ENCODE results near the gene JAZF1.

The JAZF1 gene

DNA sequence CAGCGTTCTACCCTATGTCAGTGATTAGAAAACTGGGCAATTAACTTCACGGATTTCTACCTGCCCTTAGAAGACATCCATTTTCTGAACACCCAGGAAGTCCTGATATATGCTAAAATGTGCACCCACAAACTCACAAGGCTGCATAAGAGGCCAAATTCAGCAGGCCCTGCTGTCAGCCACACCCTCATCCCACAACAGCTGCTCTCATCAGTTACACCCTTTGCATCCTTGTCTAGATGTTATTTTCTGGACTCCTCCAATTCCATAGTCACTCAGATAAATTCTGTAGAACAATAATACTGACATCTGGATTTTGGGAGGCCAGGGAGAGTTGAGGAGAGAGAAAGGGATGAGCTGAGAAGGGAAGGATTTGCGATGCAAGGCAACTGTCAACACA, 231.7 kb downstream of the JAZF1 start:
- Histone ChIP-seq H3K9me3 (replicated peaks in 1 of 2; ENCODE audit: control insufficient read depth in 2 of 2, insufficient read depth in 1 of 2, low read depth in 1 of 2, low read length in 2 of 2) (no peaks in the 10 kb centered on the region), H3K14ac (ENCODE audit: low read length) (no peak overlapping the region), H3K27ac (replicated peaks; ENCODE audit: low read length) (no peak overlapping the region), H3K4me3 (ENCODE audit: low read length in 2 of 2) (no peak overlapping the region), H3K36me3 (replicated peaks in 1 of 2; ENCODE audit: control insufficient read depth in 2 of 2, insufficient read depth in 2 of 2, low read length in 2 of 2) (no peaks in the 10 kb centered on the region), H3K27me3 (ENCODE audit: control insufficient read depth in 3 of 3, insufficient read depth in 3 of 3, low read depth in 1 of 3, low read length in 3 of 3) (peaks cover 0 to 45% (median 0%) of the 10 kb centered on the region in 3 experiments), H3K4me2 (ENCODE audit: insufficient read depth, low read length, poor library complexity, severe bottlenecking) (no peak overlapping the region), H2BK120ac (ENCODE audit: low read depth, low read length) (no peak overlapping the region), H2BK5ac (ENCODE audit: low read length) (no peak overlapping the region), H3K18ac (ENCODE audit: low read length) (no peak overlapping the region), H4K8ac (ENCODE audit: low read depth, low read length) (no peak overlapping the region), H3K23ac (ENCODE audit: low read depth, low read length, poor library complexity) (no peak overlapping the region), H3K4ac (ENCODE audit: low read length) (no peak overlapping the region), H3K9ac (ENCODE audit: low read depth, low read length, poor library complexity) (no peak overlapping the region), H2BK12ac (ENCODE audit: low read length) (no peak overlapping the region), H3K4me1 (ENCODE audit: control insufficient read depth in 2 of 2, insufficient read depth in 1 of 2, low read depth in 1 of 2, low read length in 2 of 2) (no peaks in the 10 kb centered on the region), H2BK15ac (ENCODE audit: low read length) (no peak overlapping the region), H2AK5ac (ENCODE audit: low read depth, low read length) (no peak overlapping the region), H3K79me1 (ENCODE audit: low read depth, low read length) (no peaks in the 10 kb centered on the region), H2AFZ (ENCODE audit: low read length) (no peak overlapping the region), H4K91ac (ENCODE audit: low read depth, low read length, poor library complexity) (no peak overlapping the region)
- no CpG with 5 or more reads among the region's 3 CpGs for WGBS, 2 donors (ENCODE audit: extremely low coverage in 2 of 2, insufficient read length in 2 of 2, insufficient replicate concordance in 1 of 2)
- no peak for DNase-seq (ENCODE audit: low spot score)

DNA sequence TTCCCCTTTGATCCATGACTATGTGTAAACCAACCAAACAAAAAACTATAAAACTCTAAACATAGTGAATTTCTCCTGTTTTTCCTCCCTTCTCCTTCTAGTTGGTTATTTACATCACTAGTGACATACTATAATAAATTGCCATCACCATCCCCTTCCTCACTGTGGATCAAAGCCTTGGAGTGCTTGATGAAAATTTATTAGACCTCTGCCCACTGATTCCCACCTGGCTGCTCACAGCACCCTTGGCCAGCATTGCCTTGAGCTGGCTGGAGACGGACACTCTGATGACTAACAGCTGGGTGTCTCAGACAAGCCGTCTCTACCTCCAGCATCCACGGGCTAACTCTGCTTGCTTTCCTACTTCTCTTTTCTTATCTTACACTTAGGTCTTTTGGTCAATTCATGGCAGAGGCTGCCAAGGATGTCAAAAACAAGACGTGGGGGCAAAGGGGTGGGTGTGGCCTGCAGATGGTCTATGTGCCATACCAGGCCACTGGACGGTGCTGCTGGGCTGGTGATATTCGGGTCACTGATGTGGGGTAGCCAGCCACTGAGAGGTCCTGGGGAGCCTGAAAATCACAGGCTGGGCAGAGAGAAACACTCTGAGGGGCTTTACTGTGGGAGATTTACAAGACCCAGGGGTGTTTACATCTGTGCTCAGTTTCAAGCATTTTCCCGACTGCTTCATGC, 232.9 kb downstream of the JAZF1 start:
- Histone ChIP-seq H3K14ac (ENCODE audit: low read length) (no peak overlapping the region), H3K27me3 (ENCODE audit: control insufficient read depth in 3 of 3, insufficient read depth in 3 of 3, low read depth in 1 of 3, low read length in 3 of 3) (peaks cover 0 to 45% (median 0%) of the 10 kb centered on the region in 3 experiments), H2BK15ac (ENCODE audit: low read length) (no peak overlapping the region), H2BK5ac (ENCODE audit: low read length) (no peak overlapping the region), H2BK12ac (ENCODE audit: low read length) (no peak overlapping the region), H3K4ac (ENCODE audit: low read length) (no peak overlapping the region), H2AFZ (ENCODE audit: low read length) (no peak overlapping the region), H3K79me1 (ENCODE audit: low read depth, low read length) (no peaks in the 10 kb centered on the region), H3K4me1 (ENCODE audit: control insufficient read depth in 2 of 2, insufficient read depth in 1 of 2, low read depth in 1 of 2, low read length in 2 of 2) (peaks cover 0 to 1% of the 10 kb centered on the region in 2 donors), H4K8ac (ENCODE audit: low read depth, low read length) (no peak overlapping the region), H3K4me2 (ENCODE audit: insufficient read depth, low read length, poor library complexity, severe bottlenecking) (no peak overlapping the region), H3K18ac (ENCODE audit: low read length) (peak overlapping the region; percentile 50), H3K27ac (replicated peaks; ENCODE audit: low read length) (no peak overlapping the region), H3K23ac (ENCODE audit: low read depth, low read length, poor library complexity) (no peak overlapping the region), H2AK5ac (ENCODE audit: low read depth, low read length) (no peak overlapping the region), H3K36me3 (replicated peaks in 1 of 2; ENCODE audit: control insufficient read depth in 2 of 2, insufficient read depth in 2 of 2, low read length in 2 of 2) (no peaks in the 10 kb centered on the region), H3K9ac (ENCODE audit: low read depth, low read length, poor library complexity) (no peak overlapping the region), H3K4me3 (ENCODE audit: low read length in 2 of 2) (no peak overlapping the region), H2BK120ac (ENCODE audit: low read depth, low read length) (no peak overlapping the region), H4K91ac (ENCODE audit: low read depth, low read length, poor library complexity) (no peak overlapping the region), H3K9me3 (replicated peaks in 1 of 2; ENCODE audit: control insufficient read depth in 2 of 2, insufficient read depth in 1 of 2, low read depth in 1 of 2, low read length in 2 of 2) (no peaks in the 10 kb centered on the region)
- WGBS, 2 donors (ENCODE audit: extremely low coverage in 2 of 2, insufficient read length in 2 of 2, insufficient replicate concordance in 1 of 2) = no CpG with 5 or more reads among the region's 7 CpGs
- DNase-seq (ENCODE audit: low spot score) = no peak

DNA sequence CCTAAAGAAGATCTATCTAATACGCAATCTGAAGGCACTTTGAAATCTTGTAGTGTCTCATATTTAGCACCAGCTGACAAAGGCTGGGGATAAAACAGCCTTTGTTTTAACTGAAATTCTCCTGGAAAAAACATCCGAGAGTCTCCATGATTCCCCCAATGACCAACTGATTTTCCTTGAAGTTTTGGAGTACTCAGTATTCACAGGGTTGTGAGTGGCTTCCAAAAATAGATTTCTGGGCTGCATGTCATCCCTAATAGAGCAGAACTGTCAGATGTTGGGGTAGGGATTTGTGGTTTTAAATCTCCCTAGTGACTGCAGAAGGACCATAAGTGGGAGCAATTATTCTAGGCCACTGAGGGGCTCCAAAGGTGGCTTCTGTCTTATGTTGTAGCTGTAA, 234.2 kb downstream of the JAZF1 start:
- Histone ChIP-seq H3K4me2 (ENCODE audit: insufficient read depth, low read length, poor library complexity, severe bottlenecking) (no peak overlapping the region), H2BK5ac (ENCODE audit: low read length) (no peak overlapping the region), H3K18ac (ENCODE audit: low read length) (no peak overlapping the region), H3K4me3 (ENCODE audit: low read length in 2 of 2) (no peak overlapping the region), H3K27ac (replicated peaks; ENCODE audit: low read length) (no peak overlapping the region), H3K9me3 (replicated peaks in 1 of 2; ENCODE audit: control insufficient read depth in 2 of 2, insufficient read depth in 1 of 2, low read depth in 1 of 2, low read length in 2 of 2) (no peaks in the 10 kb centered on the region), H2BK15ac (ENCODE audit: low read length) (no peak overlapping the region), H3K27me3 (ENCODE audit: control insufficient read depth in 3 of 3, insufficient read depth in 3 of 3, low read depth in 1 of 3, low read length in 3 of 3) (peaks cover 0 to 41% (median 0%) of the 10 kb centered on the region in 3 experiments), H3K9ac (ENCODE audit: low read depth, low read length, poor library complexity) (no peak overlapping the region), H2AFZ (ENCODE audit: low read length) (no peak overlapping the region), H2BK120ac (ENCODE audit: low read depth, low read length) (no peak overlapping the region), H4K91ac (ENCODE audit: low read depth, low read length, poor library complexity) (no peak overlapping the region), H3K36me3 (replicated peaks in 1 of 2; ENCODE audit: control insufficient read depth in 2 of 2, insufficient read depth in 2 of 2, low read length in 2 of 2) (no peaks in the 10 kb centered on the region), H2BK12ac (ENCODE audit: low read length) (no peak overlapping the region), H4K8ac (ENCODE audit: low read depth, low read length) (no peak overlapping the region), H3K23ac (ENCODE audit: low read depth, low read length, poor library complexity) (no peak overlapping the region), H3K79me1 (ENCODE audit: low read depth, low read length) (no peaks in the 10 kb centered on the region), H3K4me1 (ENCODE audit: control insufficient read depth in 2 of 2, insufficient read depth in 1 of 2, low read depth in 1 of 2, low read length in 2 of 2) (peaks cover 0 to 1% of the 10 kb centered on the region in 2 donors), H3K14ac (ENCODE audit: low read length) (no peak overlapping the region), H2AK5ac (ENCODE audit: low read depth, low read length) (no peak overlapping the region), H3K4ac (ENCODE audit: low read length) (no peak overlapping the region)
- WGBS, 2 donors (ENCODE audit: extremely low coverage in 2 of 2, insufficient read length in 2 of 2, insufficient replicate concordance in 1 of 2) = no CpG with 5 or more reads among the region's 2 CpGs
- no peak for DNase-seq (ENCODE audit: low spot score)

DNA sequence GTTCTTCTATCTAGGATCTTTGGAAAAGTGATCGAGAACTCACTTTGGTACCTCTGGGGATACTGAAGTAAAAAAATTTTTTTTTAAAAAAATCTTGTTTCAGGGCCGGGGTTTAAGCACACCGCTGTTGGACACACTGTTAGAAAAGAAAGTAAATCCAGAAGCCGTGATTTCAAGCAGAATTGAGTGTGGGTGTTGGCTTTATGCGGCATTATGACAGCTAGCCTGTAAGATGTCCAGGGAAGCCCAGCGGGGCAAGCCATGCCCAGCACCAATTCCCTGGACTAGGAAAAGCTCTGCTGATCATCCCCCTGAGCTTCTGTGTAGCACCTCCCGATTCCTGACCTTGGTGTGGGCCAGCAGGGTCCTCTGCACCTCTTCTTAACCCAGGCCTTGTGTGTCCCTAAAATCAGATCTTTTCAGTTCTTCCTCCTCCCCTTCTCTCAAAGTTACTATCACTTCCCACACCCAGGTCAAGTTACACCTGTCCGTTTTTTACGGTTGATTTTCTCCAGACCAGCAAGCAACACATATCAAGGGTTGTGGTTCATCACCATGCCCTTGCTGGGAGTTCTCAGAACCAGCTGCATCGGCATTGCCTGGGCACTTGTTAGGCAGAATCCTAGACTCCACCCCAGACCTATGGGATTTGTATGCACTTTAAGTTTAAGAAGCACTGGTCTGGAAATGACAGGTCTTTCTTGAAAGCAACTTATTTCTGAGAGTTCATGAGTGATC, 235.4 kb downstream of the JAZF1 start:
- no CpG with 5 or more reads among the region's 10 CpGs for WGBS, 2 donors (ENCODE audit: extremely low coverage in 2 of 2, insufficient read length in 2 of 2, insufficient replicate concordance in 1 of 2)
- DNase-seq (ENCODE audit: low spot score) = no peak
- no peak overlapping the region for H3K27ac ChIP-seq (replicated peaks; ENCODE audit: low read length)

More for the DNA sequence above, 235.4 kb downstream of the JAZF1 start:
- Histone ChIP-seq H3K4ac (ENCODE audit: low read length) (no peak overlapping the region), H3K23ac (ENCODE audit: low read depth, low read length, poor library complexity) (no peak overlapping the region), H3K4me3 (ENCODE audit: low read length in 2 of 2) (no peak overlapping the region), H2BK120ac (ENCODE audit: low read depth, low read length) (no peak overlapping the region), H3K14ac (ENCODE audit: low read length) (no peak overlapping the region), H4K8ac (ENCODE audit: low read depth, low read length) (no peak overlapping the region), H3K36me3 (replicated peaks in 1 of 2; ENCODE audit: control insufficient read depth in 2 of 2, insufficient read depth in 2 of 2, low read length in 2 of 2) (no peaks in the 10 kb centered on the region), H3K18ac (ENCODE audit: low read length) (no peak overlapping the region), H3K4me2 (ENCODE audit: insufficient read depth, low read length, poor library complexity, severe bottlenecking) (no peak overlapping the region), H3K79me1 (ENCODE audit: low read depth, low read length) (no peaks in the 10 kb centered on the region), H3K27me3 (ENCODE audit: control insufficient read depth in 3 of 3, insufficient read depth in 3 of 3, low read depth in 1 of 3, low read length in 3 of 3) (peaks cover 0 to 41% (median 0%) of the 10 kb centered on the region in 3 experiments), H3K9ac (ENCODE audit: low read depth, low read length, poor library complexity) (no peak overlapping the region), H2BK5ac (ENCODE audit: low read length) (no peak overlapping the region), H2AK5ac (ENCODE audit: low read depth, low read length) (no peak overlapping the region), H2AFZ (ENCODE audit: low read length) (no peak overlapping the region), H2BK15ac (ENCODE audit: low read length) (no peak overlapping the region), H4K91ac (ENCODE audit: low read depth, low read length, poor library complexity) (no peak overlapping the region), H3K9me3 (replicated peaks in 1 of 2; ENCODE audit: control insufficient read depth in 2 of 2, insufficient read depth in 1 of 2, low read depth in 1 of 2, low read length in 2 of 2) (no peaks in the 10 kb centered on the region), H3K4me1 (ENCODE audit: control insufficient read depth in 2 of 2, insufficient read depth in 1 of 2, low read depth in 1 of 2, low read length in 2 of 2) (peaks cover 0 to 1% of the 10 kb centered on the region in 2 donors), H2BK12ac (ENCODE audit: low read length) (no peak overlapping the region)
